Forelimb muscle (tissue), 1 donor: ENCODE measurements around the gene SECISBP2. TPM values are rescaled to one million over a fixed set of nuclear protein-coding genes. Genes with fewer than 3 reads are reported as not detected.
"Not testable (repeated sequence)": the region's sequence is repeated elsewhere in the genome, so short reads cannot be mapped to it uniquely, and the experiment has no call there.

ENCODE experiments used
- DNase-seq: peaks from one replicate; pipeline ENCODE4 v3.0.0-alpha.2; 2013; ENCODE audit warnings: low read depth
- polyA plus RNA-seq: library from polyadenylated mRNA; unstranded; fragments of 120-200 nt; gene quantifications from one replicate; pipeline ENCODE4 v1.2.1, GENCODE V29; 2013; ENCODE audit not compliant: insufficient read length

Gene SECISBP2
- polyA plus RNA-seq, 1 donor = 41.5 TPM

- no peak for DNase-seq
These were observed 46.6 kb downstream of the SECISBP2 start for GRCh38 chr9:89364666-89365531.

- DNase-seq = no peak
These were observed 47.2 kb downstream of the SECISBP2 start for GRCh38 chr9:89365532-89365912.

GRCh38 chr9:89366711-89367110, 48.4 kb downstream of the SECISBP2 start:
- no peak for DNase-seq

- no peak for DNase-seq
These were observed 49.0 kb downstream of the SECISBP2 start for GRCh38 chr9:89367281-89367680.

- DNase-seq = no peak
These were observed 49.6 kb downstream of the SECISBP2 start for GRCh38 chr9:89367726-89368437.

- DNase-seq = no peak
These were observed 50.2 kb downstream of the SECISBP2 start for GRCh38 chr9:89368550-89368949.

GRCh38 chr9:89368978-89369377, 50.7 kb downstream of the SECISBP2 start:
- DNase-seq = no peak

- no peak for DNase-seq
These were observed 52.3 kb downstream of the SECISBP2 start for GRCh38 chr9:89370593-89370992.

- not testable (repeated sequence) for DNase-seq
These were observed 53.5 kb downstream of the SECISBP2 start for GRCh38 chr9:89371791-89372190.

GRCh38 chr9:89372230-89372816, 54.0 kb downstream of the SECISBP2 start:
- DNase-seq = no peak

- DNase-seq = no peak
These were observed 54.7 kb downstream of the SECISBP2 start for GRCh38 chr9:89372979-89373378.

GRCh38 chr9:89374176-89374575, 55.9 kb downstream of the SECISBP2 start:
- DNase-seq = no peak

GRCh38 chr9:89375191-89375760, 57.0 kb downstream of the SECISBP2 start:
- DNase-seq = no peak

- no peak for DNase-seq
These were observed 58.0 kb downstream of the SECISBP2 start for GRCh38 chr9:89376286-89376685.

- no peak for DNase-seq
These were observed 58.5 kb downstream of the SECISBP2 start for GRCh38 chr9:89376741-89377351.

- DNase-seq = no peak
These were observed 59.1 kb downstream of the SECISBP2 start for GRCh38 chr9:89377411-89377810.

- DNase-seq = no peak
These were observed 60.2 kb downstream of the SECISBP2 start for GRCh38 chr9:89378541-89378940.

- no peak for DNase-seq
These were observed 60.7 kb downstream of the SECISBP2 start for GRCh38 chr9:89379031-89379430.

- DNase-seq = no peak
These were observed 61.3 kb downstream of the SECISBP2 start for GRCh38 chr9:89379508-89380115.

GRCh38 chr9:89380437-89381307, 62.4 kb downstream of the SECISBP2 start:
- DNase-seq = no peak

GRCh38 chr9:89381308-89381609, 63.0 kb downstream of the SECISBP2 start:
- DNase-seq = no peak
